Liver (tissue), 9 donors: Measurements from ENCODE around the gene ITPRID1. TPM values are rescaled to one million over a fixed set of nuclear protein-coding genes. Genes with fewer than 3 reads are reported as not detected.

Source experiments
- DNase-seq: peaks from one replicate; pipeline ENCODE4 v3.0.0-alpha.2; 2017; ENCODE audit warnings: low spot score
- H3K27ac ChIP-seq, 2 donors: one replicate each; pipeline ENCODE4 v1.7.0; 2013; ENCODE audit warnings: inconsistent platforms in 2 of 2, low read length in 2 of 2, control low read depth in 1 of 2, low read depth in 1 of 2, mild to moderate bottlenecking in 1 of 2
- H3K27me3 ChIP-seq, 4 donors: one replicate each; pipeline versions ENCODE4 v1.6.1 to v1.7.0; 2013; ENCODE audit warnings: low read length in 3 of 4, inconsistent platforms in 1 of 4, mild to moderate bottlenecking in 1 of 4, moderate library complexity in 1 of 4; ENCODE audit not compliant: control insufficient read depth in 4 of 4, insufficient read depth in 4 of 4
- H3K36me3 ChIP-seq, 4 donors: one replicate each; pipeline versions ENCODE4 v1.6.1 to v1.7.0; 2013; ENCODE audit warnings: low read length in 3 of 4, mild to moderate bottlenecking in 3 of 4, low read depth in 1 of 4, moderate library complexity in 1 of 4; ENCODE audit not compliant: control insufficient read depth in 4 of 4, insufficient read depth in 3 of 4
- H3K4me1 ChIP-seq, 4 donors: one replicate each; pipeline versions ENCODE4 v1.6.1 to v1.7.0; 2013; ENCODE audit warnings: low read length in 3 of 4, mild to moderate bottlenecking in 3 of 4, moderate library complexity in 1 of 4; ENCODE audit not compliant: control insufficient read depth in 4 of 4, insufficient read depth in 4 of 4
- H3K4me3 ChIP-seq, 3 donors: one replicate each; pipeline versions ENCODE4 v1.6.1 to v1.7.0; 2013; ENCODE audit warnings: low read length in 3 of 3, control low read depth in 1 of 3, low read depth in 1 of 3, mild to moderate bottlenecking in 1 of 3
- H3K9ac ChIP-seq, 2 donors: one replicate each; pipeline ENCODE4 v1.7.0; 2013; ENCODE audit warnings: low read length in 2 of 2, mild to moderate bottlenecking in 2 of 2, moderate library complexity in 2 of 2, control low read depth in 1 of 2, low read depth in 1 of 2
- H3K9me3 ChIP-seq, 4 donors: one replicate each; pipeline versions ENCODE4 v1.6.1 to v1.7.0; 2013; ENCODE audit warnings: low read length in 3 of 4; ENCODE audit not compliant: control insufficient read depth in 4 of 4
- ATF3 ChIP-seq: IDR thresholded peaks from 2 replicates; pipeline ENCODE4 v1.6.1; 2016; ENCODE audit warnings: antibody characterized with exemption
- CTCF ChIP-seq: fragments of 150-350 bp; IDR thresholded peaks from 2 replicates; pipeline ENCODE4 v1.5.1; 2017; ENCODE audit warnings: improper control_type of control experiment, low read depth, low read length; ENCODE audit not compliant: missing input control
- EGR1 ChIP-seq, 2 donors: IDR thresholded peaks; 2 replicates each; pipeline ENCODE4 v1.6.1; 2016 to 2018; ENCODE audit warnings: antibody characterized with exemption in 2 of 2, low read depth in 2 of 2
- FOXA1 ChIP-seq: IDR thresholded peaks from 2 replicates; pipeline ENCODE4 v1.6.1; 2016; ENCODE audit warnings: antibody characterized with exemption
- FOXA2 ChIP-seq: IDR thresholded peaks from 2 replicates; pipeline ENCODE4 v1.6.1; 2016; ENCODE audit warnings: antibody characterized with exemption
- GABPA ChIP-seq, 2 donors: IDR thresholded peaks in 1 of 2; conservative IDR thresholded peaks in 1 of 2; 2 replicates each; pipeline ENCODE4 v1.6.1; 2016; ENCODE audit warnings: antibody characterized with exemption in 2 of 2, mild to moderate bottlenecking in 1 of 2, moderate library complexity in 1 of 2
- HNF4A ChIP-seq, 2 donors: conservative IDR thresholded peaks; 2 replicates each; pipeline ENCODE4 v1.6.1; 2016; ENCODE audit warnings: antibody characterized with exemption in 2 of 2, mild to moderate bottlenecking in 2 of 2
- HNF4G ChIP-seq: IDR thresholded peaks from 2 replicates; pipeline ENCODE4 v1.6.1; 2016; ENCODE audit warnings: antibody characterized with exemption
- JUND ChIP-seq, 2 donors: IDR thresholded peaks; 2 replicates each; pipeline ENCODE4 v1.6.1; 2016; ENCODE audit warnings: antibody characterized with exemption in 2 of 2
- MAX ChIP-seq: IDR thresholded peaks from 2 replicates; pipeline ENCODE4 v1.6.1; 2016; ENCODE audit warnings: antibody characterized with exemption
- NR2F2 ChIP-seq: IDR thresholded peaks from 2 replicates; pipeline ENCODE4 v1.6.1; 2016; ENCODE audit warnings: antibody characterized with exemption
- RAD21 ChIP-seq, 2 donors: IDR thresholded peaks; 2 replicates each; pipeline ENCODE4 v1.6.1; 2016; ENCODE audit warnings: antibody characterized with exemption in 2 of 2, mild to moderate bottlenecking in 2 of 2
- RXRA ChIP-seq, 2 donors: IDR thresholded peaks; 2 replicates each; pipeline ENCODE4 v1.6.1; 2017 to 2018; ENCODE audit warnings: antibody characterized with exemption in 2 of 2, mild to moderate bottlenecking in 1 of 2
- SP1 ChIP-seq: IDR thresholded peaks from 2 replicates; pipeline ENCODE4 v1.6.1; 2018; ENCODE audit warnings: antibody characterized with exemption, mild to moderate bottlenecking
- TAF1 ChIP-seq: conservative IDR thresholded peaks from 2 replicates; pipeline ENCODE4 v1.6.1; 2016; ENCODE audit warnings: antibody characterized with exemption, mild to moderate bottlenecking
- YY1 ChIP-seq: IDR thresholded peaks from 2 replicates; pipeline ENCODE4 v1.6.1; 2016; ENCODE audit warnings: antibody characterized with exemption, mild to moderate bottlenecking
- ZBTB33 ChIP-seq: IDR thresholded peaks from 2 replicates; pipeline ENCODE4 v1.6.1; 2016; ENCODE audit warnings: antibody characterized with exemption
- WGBS: extraction: QIAGEN DNeasy Blood & Tissue Kit; methylation state at CpG from one replicate; pipeline ENCODE4 v1.1.7; 2013; 5-methylcytosine and 5-hydroxymethylcytosine counted together
- polyA plus RNA-seq, 2 donors: library from polyadenylated mRNA; stranded (reverse) in 1 of 2; unstranded in 1 of 2; fragments of 200-250 nt in 1 of 2; fragments of >200 nt in 1 of 2; fragmentation: Nextera tagmentation in 1 of 2; extraction: Ambion mirVana in 1 of 2; gene quantifications; one replicate each; pipeline versions ENCODE4 v1.2.1 to v1.2.3, GENCODE V29; 2013 to 2015
- total RNA-seq, 2 donors: library from RNA; depleted of rRNA; stranded (reverse); fragments of >200 nt; gene quantifications; one replicate each; pipeline ENCODE4 v1.2.3, GENCODE V29; 2014
- TF ChIP-seq, protein P1 (sequence below): IDR thresholded peaks from 2 replicates; pipeline ENCODE4 v1.6.1; 2016; ENCODE audit warnings: antibody characterized with exemption, mild to moderate bottlenecking
- donor health status: healthy.
- donor health status: healthy.
- donor health status: healthy.
- donor health status: healthy.
- donor health status: healthy.

Gene ITPRID1
- total and polyA plus RNA-seq, 4 donors = not detected

- no peak for TF ChIP-seq JUND (IDR thresholded peaks at IDR 0.05)
- no peak for TF ChIP-seq GABPA (IDR thresholded peaks at IDR 0.05 in 1 of 2, conservative IDR thresholded peaks at IDR 0.05 in 1 of 2)
These were observed 137.6 kb downstream of the ITPRID1 start (continued) for GRCh38 chr7:31651234-31652062.

DNA sequence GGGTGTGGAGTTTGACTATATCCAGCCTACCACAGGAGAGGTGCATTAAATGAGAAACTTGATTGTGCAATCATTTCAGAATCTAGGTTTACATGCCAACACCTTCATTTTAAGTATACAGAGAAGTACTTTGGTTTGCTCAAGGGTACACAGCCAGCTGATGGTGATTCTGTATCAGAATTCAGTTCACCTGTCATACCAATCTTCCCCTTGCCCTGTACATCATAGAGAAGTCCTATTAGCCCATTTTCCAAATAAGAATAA lies 138.1 kb downstream of the ITPRID1 start:
- no peak for TF ChIP-seq JUND (IDR thresholded peaks at IDR 0.05)
- TF ChIP-seq ZBTB33 = no peak
- no peak for TF ChIP-seq HNF4G
- no peak for TF ChIP-seq RXRA (IDR thresholded peaks at IDR 0.05)
- no peak for TF ChIP-seq SP1
- TF ChIP-seq CTCF = no peak
- TF ChIP-seq ATF3 = no peak
- no peak for TF ChIP-seq FOXA2
- TF ChIP-seq HNF4A (conservative IDR thresholded peaks at IDR 0.05) = no peak
- TF ChIP-seq RAD21 (IDR thresholded peaks at IDR 0.05) = no peak
- no peak for TF ChIP-seq EGR1 (IDR thresholded peaks at IDR 0.05; ENCODE audit: low read depth in 2 of 2)
- TF ChIP-seq TAF1 = no peak
- no peak for TF ChIP-seq NR2F2
- no peak for TF ChIP-seq YY1
- TF ChIP-seq MAX = no peak
- TF ChIP-seq GABPA (IDR thresholded peaks at IDR 0.05 in 1 of 2, conservative IDR thresholded peaks at IDR 0.05 in 1 of 2) = no peak
- no peak overlapping the region for H3K9ac ChIP-seq
- no peaks in the 10 kb centered on the region for H3K36me3 ChIP-seq
- no peak overlapping the region for H3K4me3 ChIP-seq
- no peak overlapping the region for H3K27ac ChIP-seq
- H3K9me3 ChIP-seq = no peaks in the 10 kb centered on the region
- DNase-seq = no peak
- H3K4me1 ChIP-seq = no peaks in the 10 kb centered on the region
- peaks cover 0 to 2% (median 0%) of the 10 kb centered on the region in 4 donors for H3K27me3 ChIP-seq

GRCh38 chr7:31663072-31663471 lies 149.2 kb downstream of the ITPRID1 start:
- H3K4me1 ChIP-seq = no peaks in the 10 kb centered on the region
- TF ChIP-seq TAF1 (no peak), EGR1 (IDR thresholded peaks at IDR 0.05; ENCODE audit: low read depth in 2 of 2) (no peak), RXRA (IDR thresholded peaks at IDR 0.05) (no peak), RAD21 (IDR thresholded peaks at IDR 0.05) (no peak), SP1 (no peak), FOXA2 (no peak), JUND (IDR thresholded peaks at IDR 0.05) (no peak), MAX (no peak), YY1 (no peak), FOXA1 (no peak), CTCF (no peak)
- TF ChIP-seq, protein P1, sequence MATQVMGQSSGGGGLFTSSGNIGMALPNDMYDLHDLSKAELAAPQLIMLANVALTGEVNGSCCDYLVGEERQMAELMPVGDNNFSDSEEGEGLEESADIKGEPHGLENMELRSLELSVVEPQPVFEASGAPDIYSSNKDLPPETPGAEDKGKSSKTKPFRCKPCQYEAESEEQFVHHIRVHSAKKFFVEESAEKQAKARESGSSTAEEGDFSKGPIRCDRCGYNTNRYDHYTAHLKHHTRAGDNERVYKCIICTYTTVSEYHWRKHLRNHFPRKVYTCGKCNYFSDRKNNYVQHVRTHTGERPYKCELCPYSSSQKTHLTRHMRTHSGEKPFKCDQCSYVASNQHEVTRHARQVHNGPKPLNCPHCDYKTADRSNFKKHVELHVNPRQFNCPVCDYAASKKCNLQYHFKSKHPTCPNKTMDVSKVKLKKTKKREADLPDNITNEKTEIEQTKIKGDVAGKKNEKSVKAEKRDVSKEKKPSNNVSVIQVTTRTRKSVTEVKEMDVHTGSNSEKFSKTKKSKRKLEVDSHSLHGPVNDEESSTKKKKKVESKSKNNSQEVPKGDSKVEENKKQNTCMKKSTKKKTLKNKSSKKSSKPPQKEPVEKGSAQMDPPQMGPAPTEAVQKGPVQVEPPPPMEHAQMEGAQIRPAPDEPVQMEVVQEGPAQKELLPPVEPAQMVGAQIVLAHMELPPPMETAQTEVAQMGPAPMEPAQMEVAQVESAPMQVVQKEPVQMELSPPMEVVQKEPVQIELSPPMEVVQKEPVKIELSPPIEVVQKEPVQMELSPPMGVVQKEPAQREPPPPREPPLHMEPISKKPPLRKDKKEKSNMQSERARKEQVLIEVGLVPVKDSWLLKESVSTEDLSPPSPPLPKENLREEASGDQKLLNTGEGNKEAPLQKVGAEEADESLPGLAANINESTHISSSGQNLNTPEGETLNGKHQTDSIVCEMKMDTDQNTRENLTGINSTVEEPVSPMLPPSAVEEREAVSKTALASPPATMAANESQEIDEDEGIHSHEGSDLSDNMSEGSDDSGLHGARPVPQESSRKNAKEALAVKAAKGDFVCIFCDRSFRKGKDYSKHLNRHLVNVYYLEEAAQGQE = no peak

More at GRCh38 chr7:31663072-31663471, 149.2 kb downstream of the ITPRID1 start:
- H3K9me3 ChIP-seq = no peaks in the 10 kb centered on the region
- 61% methylated on average over 5 of the region's 5 CpGs for WGBS
- no peak overlapping the region for H3K9ac ChIP-seq
- no peaks in the 10 kb centered on the region for H3K36me3 ChIP-seq
- peaks cover 0 to 4% (median 0%) of the 10 kb centered on the region in 4 donors for H3K27me3 ChIP-seq
- DNase-seq = no peak
- H3K27ac ChIP-seq = no peak overlapping the region
- H3K4me3 ChIP-seq = no peak overlapping the region
